Inflammatory macrophage (primary cell): Measurements from ENCODE around the gene SSTR1.

ENCODE experiments used
- DNase-seq, 2 donors: peaks; one replicate each; pipeline ENCODE4 v3.0.0-alpha.2; 2020 to 2022

The SSTR1 gene

DNA sequence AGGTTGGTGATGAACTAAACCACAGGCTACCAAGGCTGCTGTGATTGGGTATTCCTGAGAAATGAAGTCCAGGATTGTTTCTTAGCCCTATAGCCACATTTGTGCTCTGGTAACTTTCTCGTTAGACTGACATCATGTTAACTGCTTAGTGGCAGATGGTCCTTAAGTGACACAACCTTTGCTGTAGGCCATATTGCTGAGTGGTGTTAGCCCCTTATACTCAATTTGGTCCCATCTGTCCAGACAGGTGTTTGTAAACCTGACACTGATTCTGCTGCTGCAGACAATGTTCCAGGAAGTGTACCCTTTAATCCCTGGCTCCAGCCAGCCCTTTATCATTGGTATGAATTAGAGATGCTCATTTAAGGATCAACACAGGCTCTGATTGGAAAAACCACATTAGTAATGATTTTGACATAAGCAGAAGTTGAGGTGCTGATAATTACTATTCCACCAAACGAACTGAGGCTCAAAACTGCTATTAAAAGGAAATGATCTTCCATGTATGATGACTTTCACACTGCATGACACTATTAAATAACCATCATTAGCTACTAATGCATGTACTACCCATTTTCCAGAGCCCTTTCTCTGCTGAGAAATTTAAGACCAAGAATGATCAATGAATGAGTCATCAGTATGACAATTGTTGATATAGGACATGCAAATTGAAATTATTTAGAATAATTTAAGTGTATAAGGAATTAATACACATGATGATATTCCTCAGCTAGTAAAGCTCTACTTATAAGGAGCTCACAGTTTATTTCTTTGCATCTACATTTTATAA, 3.6 kb upstream of the SSTR1 start:
- no peak for DNase-seq

DNA sequence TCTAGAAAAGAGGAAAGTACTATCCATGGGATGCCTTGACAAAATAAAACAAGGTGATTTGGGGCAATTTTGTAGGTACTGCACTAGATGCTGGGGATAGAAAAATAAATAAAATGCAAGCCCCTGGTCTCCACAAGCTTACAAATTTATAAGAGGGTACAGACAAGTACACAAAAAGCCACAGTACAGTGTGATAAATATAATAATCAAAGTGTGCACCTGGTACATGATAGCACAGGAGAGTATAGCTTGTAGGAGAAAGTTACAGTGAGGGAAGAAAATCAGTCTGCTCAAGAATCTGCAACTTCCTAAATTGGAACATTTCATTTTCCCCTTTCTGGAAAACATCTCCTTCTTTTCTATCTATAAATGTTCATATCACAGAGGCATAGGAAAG, 3.0 kb upstream of the SSTR1 start:
- no peak for DNase-seq

DNA sequence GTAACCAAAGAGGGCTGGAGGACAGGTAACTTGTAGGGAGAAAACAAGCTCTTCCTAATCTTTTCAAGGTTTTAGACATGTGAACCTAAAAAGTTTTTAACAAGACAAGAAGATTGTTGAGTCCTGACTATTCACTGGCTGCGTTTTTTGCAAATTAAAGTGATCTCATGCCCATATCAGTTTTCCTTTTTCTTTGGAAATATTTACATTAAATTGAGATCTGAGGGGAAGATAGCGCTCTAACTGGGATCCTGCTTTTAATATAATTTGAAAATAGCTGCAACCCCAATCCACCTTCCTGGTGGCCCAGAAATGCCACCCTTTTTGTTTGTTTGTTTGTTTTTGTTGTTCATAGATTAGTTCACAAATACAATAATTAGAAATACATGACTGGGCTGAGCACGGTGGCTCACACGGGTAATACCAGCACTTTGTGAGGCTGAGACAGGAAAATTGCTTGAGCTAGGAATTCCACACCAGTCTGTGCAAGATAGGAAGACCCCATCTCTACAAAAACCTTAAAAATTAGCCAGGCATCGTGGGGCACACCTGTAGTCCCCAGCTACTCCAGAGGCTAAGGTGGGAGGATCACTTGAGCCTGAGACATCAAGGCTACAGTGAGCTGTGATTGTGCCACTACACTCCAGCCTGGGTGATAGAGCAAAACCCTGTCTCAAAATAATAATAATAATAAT, 2.4 kb upstream of the SSTR1 start:
- DNase-seq: no peak

DNA sequence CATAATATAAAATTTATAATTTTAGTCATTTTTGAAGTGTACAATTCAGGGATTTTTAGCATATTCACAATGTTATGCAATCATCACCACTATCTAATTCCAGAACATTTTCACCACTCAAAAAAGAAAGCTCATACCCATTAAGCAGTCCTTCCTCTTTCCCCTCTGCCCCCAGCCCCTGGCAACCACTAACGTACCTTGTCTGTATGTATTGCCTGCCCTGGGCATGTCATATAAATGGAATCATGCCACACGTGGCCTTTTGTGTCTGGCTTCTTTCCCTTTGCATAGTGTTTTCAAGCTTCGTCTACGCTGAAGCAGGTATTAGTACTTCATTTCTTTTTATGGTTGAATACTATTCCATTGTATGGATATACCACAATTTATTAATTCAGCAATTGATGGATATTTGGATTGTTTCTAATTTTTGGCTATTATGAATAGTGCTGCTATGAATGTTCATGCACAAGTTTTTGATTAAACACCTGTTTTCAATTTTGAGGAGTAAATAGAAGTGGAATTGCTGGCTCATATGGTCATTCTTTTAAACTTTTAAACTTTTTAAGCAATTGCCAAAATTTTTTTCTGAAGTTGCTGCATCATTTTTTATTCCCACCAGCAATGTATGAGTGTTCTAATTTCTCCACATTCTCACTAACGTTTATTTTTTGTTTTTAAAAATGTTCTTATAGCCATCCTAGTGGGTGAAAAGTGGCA, 1.6 kb upstream of the SSTR1 start:
- DNase-seq: no peak

DNA sequence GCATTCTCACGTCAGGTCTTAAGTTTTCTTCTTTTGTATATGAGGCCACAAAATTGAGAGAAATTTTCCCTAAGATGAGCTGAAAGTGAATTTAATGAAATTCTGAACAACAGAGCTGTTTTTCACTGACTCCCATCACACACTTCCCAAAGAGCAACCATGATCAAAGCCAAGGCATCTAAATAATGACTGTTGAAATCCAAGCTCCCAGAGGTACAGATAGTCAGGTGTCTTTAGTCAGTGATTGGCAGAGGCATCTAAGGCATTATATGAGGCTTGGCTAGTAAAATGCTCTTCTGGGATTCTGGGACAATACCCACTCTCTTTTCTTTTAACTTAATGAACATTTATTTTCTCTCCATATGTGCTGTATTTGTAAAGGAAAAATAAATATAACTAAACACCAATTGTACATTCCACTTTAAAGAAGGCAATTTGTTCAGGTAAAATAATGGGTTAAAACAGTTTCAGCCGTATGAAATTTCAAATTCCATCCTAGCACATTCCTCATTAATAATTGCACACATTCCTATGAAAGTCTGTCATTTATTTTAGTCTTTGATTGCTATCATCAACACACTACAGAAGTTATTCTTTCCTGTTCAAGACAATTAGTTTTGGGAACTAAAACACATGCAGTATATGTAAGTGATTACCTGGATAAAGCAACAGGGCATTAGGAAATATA, 871 bp upstream of the SSTR1 start:
- no peak for DNase-seq

DNA sequence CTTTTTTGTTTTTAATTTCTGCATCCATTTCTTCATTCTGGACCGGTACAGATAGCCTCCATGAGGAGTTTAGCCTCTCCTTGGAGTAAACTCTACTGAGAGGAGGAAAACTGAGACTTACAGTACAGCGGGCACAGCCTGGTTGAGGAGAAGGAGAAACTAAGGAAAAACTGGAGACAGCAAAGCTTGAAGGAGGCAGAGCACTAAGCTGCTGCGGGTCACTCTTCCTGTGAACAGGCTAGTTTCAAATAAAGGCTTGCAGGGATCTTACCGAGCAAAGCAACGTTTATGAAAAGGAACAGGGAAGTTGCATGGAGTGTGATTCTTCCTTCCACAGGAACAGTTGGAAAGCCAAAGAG, 348 bp upstream of the SSTR1 start:
- no peak for DNase-seq

DNA sequence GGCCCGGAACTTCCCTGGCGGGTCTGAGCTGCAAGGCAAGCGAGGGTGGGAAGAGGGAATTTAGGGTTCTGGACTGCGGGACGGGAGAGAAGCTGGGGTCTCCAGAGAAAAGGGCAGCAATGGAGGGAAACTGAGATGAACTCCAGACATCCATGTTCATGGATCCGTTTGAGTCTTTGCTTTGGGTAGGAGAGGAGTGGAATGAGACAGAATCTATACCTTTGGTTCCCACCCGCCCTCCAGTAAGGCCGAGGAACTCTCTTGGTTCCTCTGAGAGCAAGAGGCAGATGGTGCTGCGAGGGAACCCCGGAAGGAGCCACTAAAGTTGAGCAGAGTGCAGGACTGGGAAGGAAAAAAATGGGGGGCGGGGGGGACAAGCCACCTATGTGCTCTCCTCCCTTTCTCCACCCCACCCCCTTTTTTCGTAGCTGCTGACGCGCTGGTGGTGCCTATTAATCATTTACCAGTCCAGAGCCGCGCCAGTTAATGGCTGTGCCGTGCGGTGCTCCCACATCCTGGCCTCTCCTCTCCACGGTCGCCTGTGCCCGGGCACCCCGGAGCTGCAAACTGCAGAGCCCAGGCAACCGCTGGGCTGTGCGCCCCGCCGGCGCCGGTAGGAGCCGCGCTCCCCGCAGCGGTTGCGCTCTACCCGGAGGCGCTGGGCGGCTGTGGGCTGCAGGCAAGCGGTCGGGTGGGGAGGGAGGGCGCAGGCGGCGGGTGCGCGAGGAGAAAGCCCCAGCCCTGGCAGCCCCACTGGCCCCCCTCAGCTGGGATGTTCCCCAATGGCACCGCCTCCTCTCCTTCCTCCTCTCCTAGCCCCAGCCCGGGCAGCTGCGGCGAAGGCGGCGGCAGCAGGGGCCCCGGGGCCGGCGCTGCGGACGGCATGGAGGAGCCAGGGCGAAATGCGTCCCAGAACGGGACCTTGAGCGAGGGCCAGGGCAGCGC, 1.2 kb downstream of the SSTR1 start:
- no peak for DNase-seq

DNA sequence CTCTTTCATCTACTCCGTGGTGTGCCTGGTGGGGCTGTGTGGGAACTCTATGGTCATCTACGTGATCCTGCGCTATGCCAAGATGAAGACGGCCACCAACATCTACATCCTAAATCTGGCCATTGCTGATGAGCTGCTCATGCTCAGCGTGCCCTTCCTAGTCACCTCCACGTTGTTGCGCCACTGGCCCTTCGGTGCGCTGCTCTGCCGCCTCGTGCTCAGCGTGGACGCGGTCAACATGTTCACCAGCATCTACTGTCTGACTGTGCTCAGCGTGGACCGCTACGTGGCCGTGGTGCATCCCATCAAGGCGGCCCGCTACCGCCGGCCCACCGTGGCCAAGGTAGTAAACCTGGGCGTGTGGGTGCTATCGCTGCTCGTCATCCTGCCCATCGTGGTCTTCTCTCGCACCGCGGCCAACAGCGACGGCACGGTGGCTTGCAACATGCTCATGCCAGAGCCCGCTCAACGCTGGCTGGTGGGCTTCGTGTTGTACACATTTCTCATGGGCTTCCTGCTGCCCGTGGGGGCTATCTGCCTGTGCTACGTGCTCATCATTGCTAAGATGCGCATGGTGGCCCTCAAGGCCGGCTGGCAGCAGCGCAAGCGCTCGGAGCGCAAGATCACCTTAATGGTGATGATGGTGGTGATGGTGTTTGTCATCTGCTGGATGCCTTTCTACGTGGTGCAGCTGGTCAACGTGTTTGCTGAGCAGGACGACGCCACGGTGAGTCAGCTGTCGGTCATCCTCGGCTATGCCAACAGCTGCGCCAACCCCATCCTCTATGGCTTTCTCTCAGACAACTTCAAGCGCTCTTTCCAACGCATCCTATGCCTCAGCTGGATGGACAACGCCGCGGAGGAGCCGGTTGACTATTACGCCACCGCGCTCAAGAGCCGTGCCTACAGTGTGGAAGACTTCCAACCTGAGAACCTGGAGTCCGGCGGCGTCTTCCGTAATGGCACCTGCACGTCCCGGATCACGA, 2.2 kb downstream of the SSTR1 start:
- DNase-seq: no peak

DNA sequence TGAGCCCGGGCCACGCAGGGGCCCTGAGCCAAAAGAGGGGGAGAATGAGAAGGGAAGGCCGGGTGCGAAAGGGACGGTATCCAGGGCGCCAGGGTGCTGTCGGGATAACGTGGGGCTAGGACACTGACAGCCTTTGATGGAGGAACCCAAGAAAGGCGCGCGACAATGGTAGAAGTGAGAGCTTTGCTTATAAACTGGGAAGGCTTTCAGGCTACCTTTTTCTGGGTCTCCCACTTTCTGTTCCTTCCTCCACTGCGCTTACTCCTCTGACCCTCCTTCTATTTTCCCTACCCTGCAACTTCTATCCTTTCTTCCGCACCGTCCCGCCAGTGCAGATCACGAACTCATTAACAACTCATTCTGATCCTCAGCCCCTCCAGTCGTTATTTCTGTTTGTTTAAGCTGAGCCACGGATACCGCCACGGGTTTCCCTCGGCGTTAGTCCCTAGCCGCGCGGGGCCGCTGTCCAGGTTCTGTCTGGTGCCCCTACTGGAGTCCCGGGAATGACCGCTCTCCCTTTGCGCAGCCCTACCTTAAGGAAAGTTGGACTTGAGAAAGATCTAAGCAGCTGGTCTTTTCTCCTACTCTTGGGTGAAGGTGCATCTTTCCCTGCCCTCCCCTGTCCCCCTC, 3.0 kb downstream of the SSTR1 start:
- DNase-seq: no peak

DNA sequence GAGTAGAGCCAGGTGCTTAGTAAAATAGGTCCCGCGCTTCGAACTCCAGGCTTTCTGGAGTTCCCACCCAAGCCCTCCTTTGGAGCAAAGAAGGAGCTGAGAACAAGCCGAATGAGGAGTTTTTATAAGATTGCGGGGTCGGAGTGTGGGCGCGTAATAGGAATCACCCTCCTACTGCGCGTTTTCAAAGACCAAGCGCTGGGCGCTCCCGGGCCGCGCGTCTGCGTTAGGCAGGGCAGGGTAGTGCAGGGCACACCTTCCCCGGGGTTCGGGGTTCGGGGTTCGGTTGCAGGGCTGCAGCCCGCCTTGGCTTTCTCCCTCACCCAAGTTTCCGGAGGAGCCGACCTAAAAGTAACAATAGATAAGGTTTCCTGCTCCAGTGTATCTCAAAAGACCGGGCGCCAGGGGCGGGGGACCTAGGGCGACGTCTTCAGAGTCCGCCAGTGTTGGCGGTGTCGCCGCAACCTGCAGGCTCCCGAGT, 3.6 kb downstream of the SSTR1 start:
- no peak for DNase-seq

DNA sequence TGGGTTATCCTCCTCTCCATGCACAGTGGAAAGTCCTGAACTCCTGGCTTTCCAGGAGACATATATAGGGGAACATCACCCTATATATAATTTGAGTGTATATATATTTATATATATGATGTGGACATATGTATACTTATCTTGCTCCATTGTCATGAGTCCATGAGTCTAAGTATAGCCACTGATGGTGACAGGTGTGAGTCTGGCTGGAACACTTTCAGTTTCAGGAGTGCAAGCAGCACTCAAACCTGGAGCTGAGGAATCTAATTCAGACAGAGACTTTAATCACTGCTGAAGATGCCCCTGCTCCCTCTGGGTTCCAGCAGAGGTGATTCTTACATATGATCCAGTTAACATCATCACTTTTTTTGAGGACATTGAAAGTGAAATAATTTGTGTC, 4.4 kb downstream of the SSTR1 start:
- DNase-seq: no peak

DNA sequence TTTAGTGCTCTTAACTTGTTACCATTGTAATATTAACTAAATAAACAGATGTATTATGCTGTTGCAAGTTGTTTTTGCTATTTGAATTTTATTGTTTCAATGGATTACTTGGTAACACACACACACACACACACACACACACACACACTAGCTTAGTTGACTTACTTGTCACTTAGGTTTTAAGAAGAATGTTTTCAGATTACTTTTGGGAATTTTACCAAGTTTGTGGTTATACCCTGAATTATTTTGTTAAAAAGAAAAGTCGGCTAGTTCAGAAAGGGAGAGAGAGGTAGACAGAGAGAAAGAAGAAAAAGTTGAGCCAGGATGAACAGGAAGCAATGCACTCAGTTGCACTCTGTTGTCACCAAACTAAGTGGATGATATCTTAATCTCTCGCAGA, 5.3 kb downstream of the SSTR1 start:
- DNase-seq: no peak

DNA sequence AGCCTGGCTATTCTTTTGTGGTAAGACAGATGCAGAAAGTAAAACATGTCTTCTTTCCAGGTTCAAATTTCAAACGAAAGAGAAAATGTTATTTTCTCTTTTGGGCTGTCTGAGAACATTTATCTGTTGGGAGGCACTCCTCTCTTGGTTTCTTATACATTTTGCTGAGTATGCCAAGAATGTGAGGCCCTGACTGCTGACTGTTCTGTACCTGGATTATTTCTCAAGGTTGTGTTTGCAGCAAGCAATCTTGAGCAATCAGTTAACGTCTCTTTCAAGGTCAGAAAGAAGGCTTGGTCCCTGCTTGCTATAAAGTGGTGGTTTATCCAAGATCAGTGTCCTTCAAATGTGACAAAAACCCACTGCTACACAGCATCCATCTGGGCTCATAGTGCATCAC, 9.8 kb downstream of the SSTR1 start:
- no peak for DNase-seq

DNA sequence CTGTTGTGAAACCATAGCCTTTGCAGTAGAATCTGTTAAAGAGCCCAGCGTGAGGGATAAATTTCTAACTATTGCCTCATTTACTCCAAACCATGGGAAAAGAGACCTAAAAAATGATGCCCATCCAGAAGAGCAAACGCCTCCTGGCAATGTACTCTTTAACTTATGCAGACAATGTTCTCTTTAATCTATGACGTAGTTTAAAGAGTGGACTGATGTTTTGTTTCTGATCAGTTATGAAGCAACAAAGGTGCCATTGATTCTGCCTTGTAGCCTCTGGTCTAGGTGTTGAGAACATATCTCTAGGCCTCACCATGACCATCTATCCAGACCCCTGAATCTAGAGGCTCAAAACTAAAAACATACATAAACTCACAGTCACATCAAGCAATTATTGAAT, 13.4 kb downstream of the SSTR1 start:
- DNase-seq: no peak

DNA sequence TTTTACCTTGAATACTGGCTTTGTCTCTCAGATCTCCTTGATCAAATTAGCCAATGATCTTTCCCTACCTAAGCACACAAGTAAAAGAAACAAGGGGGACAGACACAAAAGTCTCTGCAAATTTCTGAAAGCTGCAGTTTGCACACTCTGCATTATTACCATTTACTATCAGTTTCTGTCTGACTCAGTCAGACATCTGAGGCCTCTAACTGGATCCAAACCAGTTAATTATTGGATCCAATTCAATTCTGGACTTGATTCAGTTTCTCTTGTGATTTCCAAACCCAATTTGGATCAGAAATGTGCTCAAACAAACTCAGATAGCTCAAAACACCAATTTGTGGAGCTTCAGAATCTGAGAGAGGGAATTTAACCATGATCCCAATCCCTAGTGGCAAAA, 16.6 kb downstream of the SSTR1 start:
- DNase-seq: no peak

DNA sequence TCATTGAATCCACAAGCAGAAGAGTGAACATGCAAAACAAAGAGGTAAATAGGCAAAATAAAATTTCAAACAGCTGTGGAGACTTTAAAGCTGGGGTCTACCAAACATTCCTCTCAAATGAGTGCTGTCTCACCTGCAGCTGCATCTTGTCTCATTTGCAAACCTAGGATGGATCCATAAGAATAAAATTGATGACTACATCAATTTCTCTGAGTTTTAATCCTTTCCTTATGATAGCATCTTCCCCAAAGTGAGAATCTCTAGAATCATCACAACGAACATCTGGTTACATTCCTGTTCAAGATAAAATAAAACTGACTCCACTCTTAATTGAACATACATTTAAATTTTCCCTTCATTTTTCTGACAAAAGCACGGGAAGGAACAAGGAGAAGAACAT, 18.2 kb downstream of the SSTR1 start:
- DNase-seq: no peak

DNA sequence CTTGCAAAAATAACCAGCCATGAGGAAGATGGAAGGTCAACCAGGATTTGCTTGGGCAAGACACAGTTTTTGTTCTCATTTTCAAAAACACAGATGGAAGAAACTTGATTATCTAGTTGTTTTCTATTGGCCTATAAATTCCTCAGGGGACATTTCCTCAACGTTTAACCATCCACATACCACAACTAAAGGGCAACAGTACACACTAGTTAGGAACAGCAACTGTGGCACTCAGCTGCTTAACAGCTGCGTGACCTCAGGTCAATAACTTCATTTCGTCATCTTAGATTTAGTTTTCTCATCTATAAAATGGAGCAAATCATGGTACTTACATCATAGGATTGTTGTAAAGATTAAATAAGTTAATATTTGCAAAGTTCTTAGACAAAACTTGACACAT, 18.7 kb downstream of the SSTR1 start:
- DNase-seq: no peak

DNA sequence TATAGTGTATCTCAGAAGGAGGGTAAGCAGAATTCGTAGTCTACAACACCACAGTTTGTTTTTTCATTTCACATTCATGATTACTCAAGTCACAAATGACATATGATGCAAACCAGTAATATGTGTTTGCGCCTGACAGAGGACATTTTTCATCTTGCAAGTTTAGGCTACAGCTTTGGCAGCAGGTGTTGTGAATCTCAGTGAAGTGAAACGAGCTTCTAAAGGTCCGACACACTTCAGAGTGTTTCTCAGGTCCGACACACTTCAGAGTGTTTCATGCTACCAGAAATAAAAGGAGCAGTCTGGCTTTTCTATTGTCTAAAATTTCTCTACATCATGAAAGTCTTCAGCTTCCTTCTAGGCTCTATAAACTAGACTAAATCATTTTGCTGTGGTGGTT, 25.5 kb downstream of the SSTR1 start:
- DNase-seq: no peak

DNA sequence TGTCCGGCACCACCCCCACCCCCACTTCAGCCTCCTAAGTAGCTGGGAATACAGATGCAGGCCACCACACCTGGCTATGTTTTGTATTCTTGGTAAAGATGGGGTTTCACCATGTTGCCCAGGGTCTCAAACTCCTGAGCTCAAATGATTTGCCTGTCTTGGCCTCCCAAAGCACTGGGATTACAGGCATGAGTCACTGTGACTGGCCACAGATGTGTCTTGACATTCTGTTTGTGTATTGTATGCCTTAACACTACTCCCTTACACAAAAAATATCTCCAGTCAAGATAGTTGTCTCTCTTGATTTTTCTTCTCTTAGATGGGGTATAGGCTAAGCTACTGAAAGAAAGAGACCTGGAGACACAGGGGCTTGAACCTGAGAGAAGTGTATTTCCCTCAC, 30.6 kb downstream of the SSTR1 start:
- DNase-seq: no peak

DNA sequence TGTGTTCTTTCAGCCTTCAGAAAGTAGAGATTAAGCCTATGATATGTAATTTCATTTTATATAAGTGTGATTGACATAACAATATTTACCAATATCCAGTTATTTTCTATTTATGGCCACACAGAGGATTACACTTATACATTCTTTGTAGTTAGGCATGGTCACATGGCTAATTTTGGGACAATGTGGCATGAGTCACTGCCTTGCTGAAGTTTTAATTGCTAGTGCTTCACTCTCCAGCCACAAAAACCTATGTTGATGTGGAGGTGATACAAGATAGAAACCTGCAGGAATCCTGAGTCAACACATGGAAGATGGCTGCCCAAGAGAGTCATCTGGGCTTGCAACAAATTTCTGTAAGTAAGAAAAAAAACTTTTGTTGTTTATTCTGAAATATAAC, 31.2 kb downstream of the SSTR1 start:
- DNase-seq: no peak
